A673 (cell line): ENCODE measurements around the gene CREB5. TPM values are rescaled to one million over a fixed set of nuclear protein-coding genes. Genes with fewer than 3 reads are reported as not detected.

Source experiments
- BruUV-seq: library from RNA; stranded (reverse); fragments of 400-500 nt; replicated peaks from 2 replicates; lab custom pipeline; 2021; lab: Mats Ljungman, UMichigan
- CTCF ChIA-PET: fragments of 300-600 bp; sonication (Branson Sonifier 250); formaldehyde crosslinking; loops from one replicate; lab custom pipeline; 2022; ENCODE audit warnings: antibody characterized with exemption; lab: Charles Lee
- POLR2A ChIA-PET: fragments of 300-600 bp; sonication (Branson Sonifier 250); formaldehyde crosslinking; loops from one replicate; lab custom pipeline; 2022; ENCODE audit warnings: antibody characterized with exemption; ENCODE audit not compliant: low non-redundant PET; lab: Charles Lee
- DNase-seq: peaks from one replicate; pipeline ENCODE4 v3.0.0-alpha.2; 2015; ENCODE audit warnings: low spot score
- H3K27ac ChIP-seq: fragments of 200-600 bp; sonication (generic); 2 replicates; pipeline ENCODE4 v1.5.1; 2016; ENCODE audit warnings: mixed run types, low read depth, mild to moderate bottlenecking, mixed read lengths, antibody characterized with exemption, low read length; ENCODE audit not compliant: poor library complexity, severe bottlenecking
- H3K27me3 ChIP-seq: fragments of 200-600 bp; sonication (generic); replicated peaks from 2 replicates; pipeline ENCODE4 v1.6.1; 2017; ENCODE audit warnings: mixed run types, low read depth, mild to moderate bottlenecking, mixed read lengths, antibody characterized with exemption, low read length; ENCODE audit not compliant: insufficient read depth, poor library complexity
- H3K36me3 ChIP-seq: fragments of 200-600 bp; sonication (generic); 2 replicates; pipeline ENCODE4 v1.6.1; 2016; ENCODE audit warnings: mixed run types, mild to moderate bottlenecking, mixed read lengths, antibody characterized with exemption, low read length; ENCODE audit not compliant: insufficient read depth, poor library complexity, severe bottlenecking
- H3K4me1 ChIP-seq: fragments of 200-600 bp; sonication (generic); 2 replicates; pipeline ENCODE4 v1.6.1; 2017; ENCODE audit warnings: mixed run types, mild to moderate bottlenecking, mixed read lengths, antibody characterized with exemption, low read length; ENCODE audit not compliant: insufficient read depth, poor library complexity, severe bottlenecking
- H3K4me3 ChIP-seq: fragments of 200-600 bp; sonication (generic); 2 replicates; pipeline ENCODE4 v1.5.1; 2016; ENCODE audit warnings: low read depth, mixed run types, mild to moderate bottlenecking, mixed read lengths, low read length; ENCODE audit not compliant: poor library complexity, severe bottlenecking
- H3K9me3 ChIP-seq: fragments of 200-600 bp; sonication (generic); 2 replicates; pipeline ENCODE4 v1.6.1; 2016; ENCODE audit warnings: mixed run types, low read depth, mild to moderate bottlenecking, mixed read lengths, antibody characterized with exemption, low read length; ENCODE audit not compliant: poor library complexity, severe bottlenecking
- EZH2 ChIP-seq: fragments of 200-600 bp; sonication (generic); IDR thresholded peaks from 2 replicates; pipeline ENCODE4 v1.6.1; 2017; ENCODE audit warnings: borderline replicate concordance, low read depth, mild to moderate bottlenecking, mixed read lengths, antibody characterized with exemption, low read length; ENCODE audit not compliant: poor library complexity, severe bottlenecking
- intact Hi-C: fragments of 100-400 bp; cut with micrococcal nuclease; formaldehyde crosslinking; loops from one replicate; pipeline ENCODE4 v1.10.0; 2022; ENCODE audit not compliant: unreplicated experiment
- total RNA-seq: library from RNA; stranded (reverse); gene quantifications from 2 replicates; pipeline ENCODE4 v1.2.3, GENCODE V29; 2021
- TF ChIP-seq, protein P1 (sequence below): fragments of 300-800, 200-600 bp; sonication (generic); conservative IDR thresholded peaks from 2 replicates; pipeline ENCODE4 v1.5.1; 2017; ENCODE audit warnings: low read depth, mild to moderate bottlenecking, antibody characterized with exemption, low read length, moderate library complexity, mixed read lengths

The CREB5 gene
- total RNA-seq, 1 experiment from 2014 or later: 10.3 TPM

DNA sequence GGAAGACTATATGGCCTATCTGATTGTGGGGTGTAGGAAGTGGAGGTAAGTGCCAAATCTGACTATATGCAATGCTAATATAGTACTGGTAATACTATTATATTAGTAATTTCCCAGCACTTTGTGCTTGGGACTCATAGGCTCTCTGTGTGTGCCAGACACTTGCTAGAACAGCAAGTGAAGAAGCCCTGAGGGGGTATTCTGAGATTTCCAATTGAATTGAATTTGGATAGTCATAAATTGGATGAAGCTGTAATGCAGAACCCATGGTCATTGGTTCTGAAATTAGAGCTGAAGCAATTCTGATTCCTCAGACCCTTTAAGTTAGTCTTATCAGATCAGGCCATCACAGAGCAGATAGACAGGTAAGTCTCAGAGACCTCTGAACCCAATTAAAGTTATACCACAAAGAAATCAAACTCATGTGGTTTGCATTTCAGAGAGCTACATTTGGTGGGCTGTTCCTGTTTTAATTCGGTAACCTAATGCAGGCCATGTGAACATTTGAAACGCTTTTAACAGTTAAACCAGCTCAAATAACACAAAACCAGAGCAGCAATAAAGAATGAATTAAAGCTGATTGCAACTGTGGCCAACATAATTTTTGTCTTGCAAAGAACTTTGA, 179.5 kb downstream of the CREB5 start:
- intact Hi-C loops: no loop called here
- no TSS peak for BruUV-seq
- POLR2A ChIA-PET: no interaction called here
- Histone ChIP-seq H3K27ac (no peak overlapping the region), H3K27me3 (no peaks in the 10 kb centered on the region), H3K36me3 (no peaks in the 10 kb centered on the region), H3K4me3 (no peak overlapping the region), H3K4me1 (no peaks in the 10 kb centered on the region), H3K9me3 (no peaks in the 10 kb centered on the region)
- TF ChIP-seq, protein P1, sequence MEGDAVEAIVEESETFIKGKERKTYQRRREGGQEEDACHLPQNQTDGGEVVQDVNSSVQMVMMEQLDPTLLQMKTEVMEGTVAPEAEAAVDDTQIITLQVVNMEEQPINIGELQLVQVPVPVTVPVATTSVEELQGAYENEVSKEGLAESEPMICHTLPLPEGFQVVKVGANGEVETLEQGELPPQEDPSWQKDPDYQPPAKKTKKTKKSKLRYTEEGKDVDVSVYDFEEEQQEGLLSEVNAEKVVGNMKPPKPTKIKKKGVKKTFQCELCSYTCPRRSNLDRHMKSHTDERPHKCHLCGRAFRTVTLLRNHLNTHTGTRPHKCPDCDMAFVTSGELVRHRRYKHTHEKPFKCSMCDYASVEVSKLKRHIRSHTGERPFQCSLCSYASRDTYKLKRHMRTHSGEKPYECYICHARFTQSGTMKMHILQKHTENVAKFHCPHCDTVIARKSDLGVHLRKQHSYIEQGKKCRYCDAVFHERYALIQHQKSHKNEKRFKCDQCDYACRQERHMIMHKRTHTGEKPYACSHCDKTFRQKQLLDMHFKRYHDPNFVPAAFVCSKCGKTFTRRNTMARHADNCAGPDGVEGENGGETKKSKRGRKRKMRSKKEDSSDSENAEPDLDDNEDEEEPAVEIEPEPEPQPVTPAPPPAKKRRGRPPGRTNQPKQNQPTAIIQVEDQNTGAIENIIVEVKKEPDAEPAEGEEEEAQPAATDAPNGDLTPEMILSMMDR: no peak
- no peak for TF ChIP-seq EZH2
- DNase-seq: no peak
- CTCF ChIA-PET: no interaction called here

- POLR2A ChIA-PET: no interaction called here
- Histone ChIP-seq H3K4me3 (no peak overlapping the region), H3K27ac (no peak overlapping the region), H3K27me3 (no peaks in the 10 kb centered on the region), H3K4me1 (no peaks in the 10 kb centered on the region), H3K36me3 (no peaks in the 10 kb centered on the region), H3K9me3 (no peaks in the 10 kb centered on the region)
- no peak for DNase-seq
- no TSS peak for BruUV-seq
- CTCF ChIA-PET: no interaction called here
- intact Hi-C loops: no loop called here
- no peak for TF ChIP-seq EZH2
- TF ChIP-seq, protein P1: no peak
Measured at GRCh38 chr7:28592861-28593260, 180.5 kb downstream of the CREB5 start.

GRCh38 chr7:28595076-28595475, 182.8 kb downstream of the CREB5 start:
- H3K27ac ChIP-seq: no peak overlapping the region
- intact Hi-C loops: no loop called here
- no peaks in the 10 kb centered on the region for H3K36me3 ChIP-seq
- TF ChIP-seq, protein P1: no peak
- no peak for TF ChIP-seq EZH2
- ChIA-PET CTCF (no interaction called here), POLR2A (no interaction called here)
- H3K27me3 ChIP-seq: peaks cover 4% of the 10 kb centered on the region
- H3K9me3 ChIP-seq: no peaks in the 10 kb centered on the region
- DNase-seq: no peak
- no TSS peak for BruUV-seq
- no peak overlapping the region for H3K4me3 ChIP-seq
- H3K4me1 ChIP-seq: no peaks in the 10 kb centered on the region
